SU-DHL-6 (cell line): ENCODE results near the gene KMT2B.

Source experiments
- H2AFZ ChIP-seq: fragments of 200-600 bp; sonication (generic); 2 replicates; pipeline ENCODE4 v1.6.1; 2014; ENCODE audit warnings: low read depth, mild to moderate bottlenecking, moderate library complexity, mixed read lengths, antibody characterized with exemption, low read length; ENCODE audit not compliant: severe bottlenecking
- H3F3A ChIP-seq: fragments of 200-600 bp; shearing (Covaris generic); 2 replicates; pipeline ENCODE4 v1.6.0; 2016; ENCODE audit warnings: antibody characterized with exemption, mild to moderate bottlenecking; ENCODE audit not compliant: insufficient read depth
- H3K27ac ChIP-seq: fragments of 200-600 bp; sonication (generic); 2 replicates; pipeline ENCODE4 v1.5.1; 2016; ENCODE audit warnings: low read depth, mild to moderate bottlenecking, low read length, moderate library complexity, mixed read lengths
- H3K27me3 ChIP-seq: fragments of 200-600 bp; sonication (generic), shearing (Covaris generic); 2 replicates; pipeline ENCODE4 v1.6.0; 2014; ENCODE audit warnings: mild to moderate bottlenecking, low read length
- H3K36me3 ChIP-seq: fragments of 200-600 bp; sonication (generic); 2 replicates; pipeline ENCODE4 v1.6.1; 2014; ENCODE audit warnings: mild to moderate bottlenecking, low read length, mixed read lengths
- H3K4me2 ChIP-seq: fragments of 300-600, 200-600 bp; shearing (Covaris generic), sonication (generic); 2 replicates; pipeline ENCODE4 v1.6.0; 2014; ENCODE audit warnings: low read length, low read depth, mild to moderate bottlenecking; ENCODE audit not compliant: poor library complexity, severe bottlenecking
- H3K4me3 ChIP-seq: fragments of 200-600 bp; sonication (generic); 2 replicates; pipeline ENCODE4 v1.5.1; 2014; ENCODE audit warnings: antibody characterized with exemption, low read length, mild to moderate bottlenecking, mixed read lengths; ENCODE audit not compliant: insufficient read depth, poor library complexity, severe bottlenecking
- H3K79me2 ChIP-seq: fragments of 200-600 bp; sonication (generic); 2 replicates; pipeline ENCODE4 v1.6.1; 2014; ENCODE audit warnings: mild to moderate bottlenecking, low read length, moderate library complexity; ENCODE audit not compliant: insufficient read depth
- H3K9ac ChIP-seq: fragments of 200-600 bp; sonication (generic); 2 replicates; pipeline ENCODE4 v1.7.0; 2014; ENCODE audit warnings: mild to moderate bottlenecking, low read length
- H3K9me2 ChIP-seq: fragments of 200-600 bp; sonication (generic); replicated peaks from 2 replicates; pipeline ENCODE4 v1.6.1; 2014; ENCODE audit warnings: low read length; ENCODE audit not compliant: insufficient read depth
- H3K9me3 ChIP-seq: fragments of 200-600 bp; sonication (generic); 2 replicates; pipeline ENCODE4 v1.6.1; 2014; ENCODE audit warnings: low read length, mixed read lengths; ENCODE audit not compliant: insufficient read depth
- H4K20me1 ChIP-seq: fragments of 200-600 bp; sonication (generic); 2 replicates; pipeline ENCODE4 v1.6.1; 2014; ENCODE audit warnings: low read depth, mild to moderate bottlenecking, antibody characterized with exemption, low read length, moderate library complexity, mixed read lengths
- EZH2phosphoT487 ChIP-seq: fragments of 200-600 bp; sonication (generic), shearing (Covaris generic); conservative IDR thresholded peaks from 2 replicates; pipeline ENCODE4 v1.6.1; 2018; ENCODE audit warnings: mild to moderate bottlenecking, antibody characterized with exemption, low read length, moderate library complexity, mixed read lengths
- TF ChIP-seq, protein P1 (sequence below): fragments of 200-600 bp; sonication (generic); IDR thresholded peaks from one replicate; pipeline ENCODE4 v1.5.1; 2017; ENCODE audit warnings: antibody characterized with exemption, mild to moderate bottlenecking, low read length, moderate library complexity; ENCODE audit not compliant: insufficient read depth, poor library complexity, severe bottlenecking

The KMT2B gene

DNA sequence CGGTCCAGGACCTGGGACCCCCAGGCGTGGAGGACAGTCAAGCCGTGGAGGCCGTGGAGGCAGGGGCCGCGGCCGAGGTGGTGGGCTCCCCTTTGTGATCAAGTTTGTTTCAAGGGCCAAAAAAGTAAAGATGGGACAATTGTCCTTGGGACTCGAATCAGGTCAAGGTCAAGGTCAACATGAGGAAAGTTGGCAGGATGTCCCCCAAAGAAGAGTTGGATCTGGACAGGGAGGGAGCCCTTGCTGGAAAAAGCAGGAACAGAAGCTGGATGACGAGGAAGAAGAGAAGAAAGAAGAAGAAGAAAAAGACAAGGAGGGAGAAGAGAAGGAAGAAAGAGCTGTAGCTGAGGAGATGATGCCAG is 2.3 kb downstream of the KMT2B start:
- Histone ChIP-seq H3K79me2 (peaks cover 22% of the 10 kb centered on the region), H4K20me1 (no peaks in the 10 kb centered on the region), H3K27ac (no peak overlapping the region), H2AFZ (no peak overlapping the region), H3K36me3 (no peaks in the 10 kb centered on the region), H3F3A (no peaks in the 10 kb centered on the region), H3K9me3 (no peaks in the 10 kb centered on the region), H3K9me2 (no peaks in the 10 kb centered on the region), H3K27me3 (no peaks in the 10 kb centered on the region), H3K9ac (no peak overlapping the region), H3K4me2 (no peak overlapping the region), H3K4me3 (no peak overlapping the region)
- no peak for TF ChIP-seq EZH2phosphoT487

GRCh38 chr19:35720648-35721047 is 2.8 kb downstream of the KMT2B start:
- Histone ChIP-seq H3K27me3 (no peaks in the 10 kb centered on the region), H3K79me2 (peaks cover 22% of the 10 kb centered on the region), H4K20me1 (no peaks in the 10 kb centered on the region), H3K27ac (no peak overlapping the region), H2AFZ (no peak overlapping the region), H3K9ac (no peak overlapping the region), H3K36me3 (no peaks in the 10 kb centered on the region; the same call in 1 of the 2 replicates), H3K9me3 (no peaks in the 10 kb centered on the region), H3K9me2 (no peaks in the 10 kb centered on the region), H3K4me3 (no peak overlapping the region), H3K4me2 (no peak overlapping the region), H3F3A (no peaks in the 10 kb centered on the region)
- TF ChIP-seq, protein P1, sequence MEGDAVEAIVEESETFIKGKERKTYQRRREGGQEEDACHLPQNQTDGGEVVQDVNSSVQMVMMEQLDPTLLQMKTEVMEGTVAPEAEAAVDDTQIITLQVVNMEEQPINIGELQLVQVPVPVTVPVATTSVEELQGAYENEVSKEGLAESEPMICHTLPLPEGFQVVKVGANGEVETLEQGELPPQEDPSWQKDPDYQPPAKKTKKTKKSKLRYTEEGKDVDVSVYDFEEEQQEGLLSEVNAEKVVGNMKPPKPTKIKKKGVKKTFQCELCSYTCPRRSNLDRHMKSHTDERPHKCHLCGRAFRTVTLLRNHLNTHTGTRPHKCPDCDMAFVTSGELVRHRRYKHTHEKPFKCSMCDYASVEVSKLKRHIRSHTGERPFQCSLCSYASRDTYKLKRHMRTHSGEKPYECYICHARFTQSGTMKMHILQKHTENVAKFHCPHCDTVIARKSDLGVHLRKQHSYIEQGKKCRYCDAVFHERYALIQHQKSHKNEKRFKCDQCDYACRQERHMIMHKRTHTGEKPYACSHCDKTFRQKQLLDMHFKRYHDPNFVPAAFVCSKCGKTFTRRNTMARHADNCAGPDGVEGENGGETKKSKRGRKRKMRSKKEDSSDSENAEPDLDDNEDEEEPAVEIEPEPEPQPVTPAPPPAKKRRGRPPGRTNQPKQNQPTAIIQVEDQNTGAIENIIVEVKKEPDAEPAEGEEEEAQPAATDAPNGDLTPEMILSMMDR, result no peak
- TF ChIP-seq EZH2phosphoT487, result no peak

DNA sequence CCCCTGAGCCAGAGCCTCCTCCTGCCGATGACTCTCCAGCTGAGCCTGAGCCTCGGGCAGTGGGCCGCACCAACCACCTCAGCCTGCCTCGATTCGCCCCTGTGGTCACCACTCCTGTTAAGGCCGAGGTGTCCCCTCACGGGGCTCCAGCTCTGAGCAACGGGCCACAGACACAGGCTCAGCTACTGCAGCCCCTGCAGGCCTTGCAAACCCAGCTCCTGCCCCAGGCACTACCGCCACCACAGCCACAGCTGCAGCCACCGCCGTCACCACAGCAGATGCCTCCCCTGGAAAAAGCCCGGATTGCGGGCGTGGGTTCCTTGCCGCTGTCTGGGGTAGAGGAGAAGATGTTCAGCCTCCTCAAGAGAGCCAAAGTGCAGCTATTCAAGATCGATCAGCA is 3.6 kb downstream of the KMT2B start:
- no peak overlapping the region for H3K9ac ChIP-seq
- no peaks in the 10 kb centered on the region for H3K9me3 ChIP-seq
- H3K79me2 ChIP-seq, result peaks cover 22% of the 10 kb centered on the region
- no peaks in the 10 kb centered on the region; the same call in 1 of the 2 replicates for H3K36me3 ChIP-seq
- no peak overlapping the region for H2AFZ ChIP-seq
- no peaks in the 10 kb centered on the region for H4K20me1 ChIP-seq
- no peaks in the 10 kb centered on the region for H3K9me2 ChIP-seq
- TF ChIP-seq EZH2phosphoT487, result no peak
- TF ChIP-seq, protein P1, result no peak
- H3K27me3 ChIP-seq, result no peaks in the 10 kb centered on the region
- H3K4me3 ChIP-seq, result no peak overlapping the region
- H3K4me2 ChIP-seq, result no peak overlapping the region
- H3F3A ChIP-seq, result no peaks in the 10 kb centered on the region
- no peak overlapping the region for H3K27ac ChIP-seq

DNA sequence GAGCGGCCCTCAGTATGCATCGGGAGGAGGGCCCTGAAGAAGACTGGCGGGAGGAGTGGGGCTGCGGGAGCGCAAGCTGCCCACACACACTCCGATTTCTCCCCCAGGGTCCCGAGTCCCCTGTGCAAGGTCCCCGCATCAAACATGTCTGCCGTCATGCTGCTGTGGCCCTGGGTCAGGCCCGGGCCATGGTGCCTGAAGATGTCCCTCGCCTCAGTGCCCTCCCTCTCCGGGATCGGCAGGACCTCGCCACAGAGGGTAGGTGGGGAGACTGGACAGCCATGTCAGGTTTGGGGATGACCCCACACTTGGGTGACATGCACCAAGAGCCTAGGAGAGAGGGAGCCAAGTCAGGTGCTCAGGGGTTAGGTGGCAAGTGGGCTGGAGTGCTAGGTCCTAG is 4.7 kb downstream of the KMT2B start:
- Histone ChIP-seq H3K79me2 (peaks cover 22% of the 10 kb centered on the region), H3K9ac (no peak overlapping the region), H3K9me2 (no peaks in the 10 kb centered on the region), H3K27me3 (no peaks in the 10 kb centered on the region), H3K4me2 (no peak overlapping the region), H3K36me3 (no peaks in the 10 kb centered on the region; the same call in 1 of the 2 replicates), H3F3A (no peaks in the 10 kb centered on the region), H2AFZ (no peak overlapping the region), H3K9me3 (no peaks in the 10 kb centered on the region), H3K4me3 (no peak overlapping the region), H4K20me1 (no peaks in the 10 kb centered on the region), H3K27ac (no peak overlapping the region)
- TF ChIP-seq, protein P1, result no peak
- TF ChIP-seq EZH2phosphoT487, result no peak
